Peyer's patch (tissue), 4 donors: ENCODE measurements around the gene OR56A1.

Experiments
- POLR2A ChIP-seq, 2 donors: fragments of 450-650 bp; IDR thresholded peaks; one replicate each; pipeline ENCODE4 v1.5.1; 2017; ENCODE audit warnings: antibody characterized with exemption in 2 of 2, mild to moderate bottlenecking in 2 of 2, moderate library complexity in 2 of 2
- TF ChIP-seq, protein P1 (sequence below), 6 experiments: fragments of 450-650 bp in 4 of 6; fragments of 200-600 bp in 2 of 6; sonication (generic) in 1 of 6; IDR thresholded peaks; one replicate each; pipeline ENCODE4 v1.5.1; 2017 to 2019; ENCODE audit warnings: antibody characterized with exemption in 6 of 6, mild to moderate bottlenecking in 3 of 6, moderate library complexity in 1 of 6

DNA sequence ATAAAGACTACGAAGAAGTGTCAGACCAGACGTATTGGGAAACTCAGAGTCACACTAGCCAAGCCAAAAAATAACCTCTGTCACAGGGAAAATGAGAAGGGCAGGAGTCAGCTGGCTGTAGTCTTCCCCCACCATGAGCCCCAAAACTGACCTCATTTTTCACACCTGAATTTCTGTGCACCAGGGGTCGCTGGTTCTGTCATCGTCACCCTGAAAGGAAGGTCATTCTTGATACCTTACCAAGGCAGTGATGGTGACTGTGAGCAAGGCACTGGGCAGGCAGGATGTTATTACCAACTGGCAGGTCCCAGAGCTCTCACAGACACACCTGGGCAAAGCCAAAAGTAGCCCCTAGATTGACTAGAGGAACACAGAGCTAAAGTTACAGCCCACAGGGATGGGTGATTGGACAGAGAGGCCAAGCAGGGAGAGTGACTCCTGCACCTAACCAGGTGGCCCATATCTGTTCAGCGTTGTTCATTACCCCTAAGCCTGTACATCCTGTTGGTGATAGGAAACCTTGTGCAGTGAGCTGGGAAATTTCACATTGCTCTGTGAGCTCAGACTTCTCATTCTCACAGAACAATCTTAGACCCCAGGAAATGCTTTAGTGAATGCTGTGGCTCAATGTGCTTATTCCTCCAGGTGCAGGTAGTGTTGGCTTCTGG lies 32.3 kb upstream of the OR56A1 start:
- TF ChIP-seq, protein P1, sequence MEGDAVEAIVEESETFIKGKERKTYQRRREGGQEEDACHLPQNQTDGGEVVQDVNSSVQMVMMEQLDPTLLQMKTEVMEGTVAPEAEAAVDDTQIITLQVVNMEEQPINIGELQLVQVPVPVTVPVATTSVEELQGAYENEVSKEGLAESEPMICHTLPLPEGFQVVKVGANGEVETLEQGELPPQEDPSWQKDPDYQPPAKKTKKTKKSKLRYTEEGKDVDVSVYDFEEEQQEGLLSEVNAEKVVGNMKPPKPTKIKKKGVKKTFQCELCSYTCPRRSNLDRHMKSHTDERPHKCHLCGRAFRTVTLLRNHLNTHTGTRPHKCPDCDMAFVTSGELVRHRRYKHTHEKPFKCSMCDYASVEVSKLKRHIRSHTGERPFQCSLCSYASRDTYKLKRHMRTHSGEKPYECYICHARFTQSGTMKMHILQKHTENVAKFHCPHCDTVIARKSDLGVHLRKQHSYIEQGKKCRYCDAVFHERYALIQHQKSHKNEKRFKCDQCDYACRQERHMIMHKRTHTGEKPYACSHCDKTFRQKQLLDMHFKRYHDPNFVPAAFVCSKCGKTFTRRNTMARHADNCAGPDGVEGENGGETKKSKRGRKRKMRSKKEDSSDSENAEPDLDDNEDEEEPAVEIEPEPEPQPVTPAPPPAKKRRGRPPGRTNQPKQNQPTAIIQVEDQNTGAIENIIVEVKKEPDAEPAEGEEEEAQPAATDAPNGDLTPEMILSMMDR (IDR thresholded peaks at IDR 0.05), result no peak
- TF ChIP-seq POLR2A (IDR thresholded peaks at IDR 0.05), result no peak
